MM.1S (cell line): ENCODE measurements around the gene HSD17B10.

ENCODE experiments used
- DNase-seq: peaks from one replicate; pipeline ENCODE4 v3.0.0-alpha.2; 2015
- H2AFZ ChIP-seq: fragments of 300-600 bp; sonication (generic); 2 replicates; pipeline ENCODE4 v1.6.0; 2016; ENCODE audit warnings: antibody characterized with exemption, low read length
- H3F3A ChIP-seq: fragments of 300-600 bp; sonication (generic); 2 replicates; pipeline ENCODE4 v1.6.1; 2016; ENCODE audit warnings: mild to moderate bottlenecking, antibody characterized with exemption, low read length, moderate library complexity, mixed read lengths; ENCODE audit not compliant: insufficient read depth
- H3K27ac ChIP-seq: fragments of 300-600 bp; sonication (generic); 2 replicates; pipeline ENCODE4 v1.5.1; 2016; ENCODE audit warnings: mild to moderate bottlenecking, low read length
- H3K27me3 ChIP-seq: fragments of 300-600 bp; sonication (generic); replicated peaks from 2 replicates; pipeline ENCODE4 v1.6.0; 2016; ENCODE audit warnings: low read length; ENCODE audit not compliant: insufficient read depth
- H3K36me3 ChIP-seq: fragments of 300-600 bp; sonication (generic); replicated peaks from 2 replicates; pipeline ENCODE4 v1.6.1; 2016; ENCODE audit warnings: mild to moderate bottlenecking, low read length, mixed read lengths; ENCODE audit not compliant: insufficient read depth
- H3K4me1 ChIP-seq: fragments of 300-600 bp; sonication (generic); 2 replicates; pipeline ENCODE4 v1.6.1; 2016; ENCODE audit warnings: low read length, mixed read lengths
- H3K4me2 ChIP-seq: fragments of 300-600 bp; sonication (generic); 2 replicates; pipeline ENCODE4 v1.6.0; 2016; ENCODE audit warnings: low read depth, low read length
- H3K4me3 ChIP-seq: fragments of 300-600 bp; sonication (generic); 2 replicates; pipeline ENCODE4 v1.5.1; 2016; ENCODE audit warnings: low read length, mixed read lengths
- H3K79me2 ChIP-seq: fragments of 300-600 bp; sonication (generic); 2 replicates; pipeline ENCODE4 v1.6.1; 2016; ENCODE audit warnings: mixed run types, low read length, mixed read lengths
- H3K9ac ChIP-seq: fragments of 300-600 bp; sonication (generic); 2 replicates; pipeline ENCODE4 v1.6.1; 2016; ENCODE audit warnings: low read length, mixed read lengths
- H3K9me2 ChIP-seq: fragments of 300-600 bp; sonication (generic); replicated peaks from 2 replicates; pipeline ENCODE4 v1.6.1; 2016; ENCODE audit warnings: mild to moderate bottlenecking, low read length, mixed read lengths; ENCODE audit not compliant: insufficient read depth
- H3K9me3 ChIP-seq: fragments of 300-600 bp; sonication (generic); replicated peaks from 2 replicates; pipeline ENCODE4 v1.6.1; 2016; ENCODE audit warnings: mild to moderate bottlenecking, low read length, mixed read lengths; ENCODE audit not compliant: insufficient read depth
- H4K20me1 ChIP-seq: fragments of 300-600 bp; sonication (generic); 2 replicates; pipeline ENCODE4 v1.6.1; 2016; ENCODE audit warnings: mild to moderate bottlenecking, low read length, moderate library complexity, mixed read lengths; ENCODE audit not compliant: insufficient read depth
- EZH2 ChIP-seq: fragments of 300-600 bp; sonication (generic); optimal IDR thresholded peaks from 2 replicates; pipeline ENCODE3; 2017; ENCODE audit warnings: low read depth, mild to moderate bottlenecking, antibody characterized with exemption, low read length, mixed read lengths
- EZH2phosphoT487 ChIP-seq: fragments of 300-600 bp; sonication (generic); IDR thresholded peaks from 2 replicates; pipeline ENCODE4 v1.6.1; 2018; ENCODE audit warnings: antibody characterized with exemption, low read length
- TF ChIP-seq, protein P1 (sequence below): fragments of 300-600 bp; sonication (generic); IDR thresholded peaks from 2 replicates; pipeline ENCODE4 v1.5.1; 2016; ENCODE audit warnings: antibody characterized with exemption, low read length, mixed read lengths

The HSD17B10 gene

GRCh38 chrX:53438832-53439230, 4.7 kb upstream of the HSD17B10 start:
- Histone ChIP-seq H2AFZ (no peak overlapping the region), H4K20me1 (no peaks in the 10 kb centered on the region), H3K79me2 (peaks cover 3% of the 10 kb centered on the region), H3K36me3 (no peaks in the 10 kb centered on the region), H3K27me3 (no peaks in the 10 kb centered on the region), H3K9ac (no peak overlapping the region), H3K4me3 (no peak overlapping the region), H3K27ac (no peak overlapping the region), H3K4me2 (no peak overlapping the region), H3F3A (no peaks in the 10 kb centered on the region), H3K4me1 (0 out of 2 replicates have a peak, but pooled peaks cover 3% of the 10 kb centered on the region), H3K9me2 (no peaks in the 10 kb centered on the region), H3K9me3 (no peaks in the 10 kb centered on the region)
- TF ChIP-seq EZH2 = no peak
- no peak for TF ChIP-seq EZH2phosphoT487
- TF ChIP-seq, protein P1, sequence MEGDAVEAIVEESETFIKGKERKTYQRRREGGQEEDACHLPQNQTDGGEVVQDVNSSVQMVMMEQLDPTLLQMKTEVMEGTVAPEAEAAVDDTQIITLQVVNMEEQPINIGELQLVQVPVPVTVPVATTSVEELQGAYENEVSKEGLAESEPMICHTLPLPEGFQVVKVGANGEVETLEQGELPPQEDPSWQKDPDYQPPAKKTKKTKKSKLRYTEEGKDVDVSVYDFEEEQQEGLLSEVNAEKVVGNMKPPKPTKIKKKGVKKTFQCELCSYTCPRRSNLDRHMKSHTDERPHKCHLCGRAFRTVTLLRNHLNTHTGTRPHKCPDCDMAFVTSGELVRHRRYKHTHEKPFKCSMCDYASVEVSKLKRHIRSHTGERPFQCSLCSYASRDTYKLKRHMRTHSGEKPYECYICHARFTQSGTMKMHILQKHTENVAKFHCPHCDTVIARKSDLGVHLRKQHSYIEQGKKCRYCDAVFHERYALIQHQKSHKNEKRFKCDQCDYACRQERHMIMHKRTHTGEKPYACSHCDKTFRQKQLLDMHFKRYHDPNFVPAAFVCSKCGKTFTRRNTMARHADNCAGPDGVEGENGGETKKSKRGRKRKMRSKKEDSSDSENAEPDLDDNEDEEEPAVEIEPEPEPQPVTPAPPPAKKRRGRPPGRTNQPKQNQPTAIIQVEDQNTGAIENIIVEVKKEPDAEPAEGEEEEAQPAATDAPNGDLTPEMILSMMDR = no peak
- no peak for DNase-seq

- 0 out of 2 replicates have a peak, but pooled peaks cover 3% of the 10 kb centered on the region for H3K4me1 ChIP-seq
- H3K79me2 ChIP-seq = peaks cover 8% of the 10 kb centered on the region
- H3K9ac ChIP-seq = no peak overlapping the region
- H2AFZ ChIP-seq = no peak overlapping the region
- H3K9me2 ChIP-seq = no peaks in the 10 kb centered on the region
- H3K4me2 ChIP-seq = no peak overlapping the region
- no peak for DNase-seq
- H3K4me3 ChIP-seq = no peak overlapping the region
- TF ChIP-seq EZH2 (no peak), EZH2phosphoT487 (no peak)
- TF ChIP-seq, protein P1 = no peak
- H3K27me3 ChIP-seq = no peaks in the 10 kb centered on the region
- no peaks in the 10 kb centered on the region for H3K36me3 ChIP-seq
- H3F3A ChIP-seq = no peaks in the 10 kb centered on the region
- H3K9me3 ChIP-seq = no peaks in the 10 kb centered on the region
- H4K20me1 ChIP-seq = no peaks in the 10 kb centered on the region
- H3K27ac ChIP-seq = no peak overlapping the region
These were observed 4.1 kb upstream of the HSD17B10 start for GRCh38 chrX:53438174-53438831.

GRCh38 chrX:53437206-53437605, 3.0 kb upstream of the HSD17B10 start:
- Histone ChIP-seq H3K4me3 (no peak overlapping the region), H3K9ac (no peak overlapping the region), H3K9me2 (no peaks in the 10 kb centered on the region), H4K20me1 (no peaks in the 10 kb centered on the region), H3K36me3 (no peaks in the 10 kb centered on the region), H3K79me2 (peaks cover 11% of the 10 kb centered on the region), H3K4me2 (no peak overlapping the region), H3K9me3 (no peaks in the 10 kb centered on the region), H3F3A (no peaks in the 10 kb centered on the region), H3K27ac (no peak overlapping the region), H3K27me3 (no peaks in the 10 kb centered on the region), H3K4me1 (0 out of 2 replicates have a peak, but pooled peaks cover under 1% of the 10 kb centered on the region), H2AFZ (no peak overlapping the region)
- no peak for DNase-seq
- TF ChIP-seq, protein P1 = no peak
- TF ChIP-seq EZH2phosphoT487 = no peak
- TF ChIP-seq EZH2 = no peak
